BJ (cell line): Measurements from ENCODE around the gene IDI2. TPM values are rescaled to one million over a fixed set of nuclear protein-coding genes. Genes with fewer than 3 reads are reported as not detected.

Experiments used
- CTCF ChIA-PET: fragments of 350-600 bp; formaldehyde crosslinking; extraction: SDS; loops from one replicate; lab custom pipeline; 2021; ENCODE audit warnings: antibody characterized with exemption, inconsistent platforms; lab: Yijun Ruan, JAX
- POLR2A ChIA-PET: fragments of 300-600 bp; sonication (Branson Sonifier 250); formaldehyde crosslinking; extraction: SDS; loops from one replicate; lab custom pipeline; 2021; ENCODE audit warnings: antibody characterized with exemption; lab: Charles Lee
- DNase-seq: peaks from one replicate; pipeline ENCODE4 v3.0.0-alpha.2; 2011; ENCODE audit warnings: low read depth
- H3K27me3 ChIP-seq: 2 replicates; pipeline ENCODE4 v1.6.0; 2011; ENCODE audit warnings: low read length; ENCODE audit not compliant: control insufficient read depth, insufficient read depth
- H3K36me3 ChIP-seq: 2 replicates; pipeline ENCODE4 v1.5.1; 2011; ENCODE audit warnings: low read length; ENCODE audit not compliant: control insufficient read depth, insufficient read depth
- H3K4me3 ChIP-seq: 2 replicates; pipeline ENCODE4 v1.5.1; 2011; ENCODE audit warnings: low read depth, mild to moderate bottlenecking, control low read depth, low read length
- CTCF ChIP-seq: IDR thresholded peaks from 2 replicates; pipeline ENCODE4 v1.5.1; 2011; ENCODE audit warnings: low read depth, mild to moderate bottlenecking, control low read depth, inconsistent platforms, low read length, moderate library complexity; ENCODE audit not compliant: insufficient read depth
- polyA plus RNA-seq: library from polyadenylated mRNA; depleted of rRNA; stranded (reverse); fragments of >200 nt; gene quantifications from 2 replicates; pipeline ENCODE4 v1.2.3, GENCODE V29; 2011

The IDI2 gene
- polyA plus RNA-seq, 1 experiment, result not detected

DNA sequence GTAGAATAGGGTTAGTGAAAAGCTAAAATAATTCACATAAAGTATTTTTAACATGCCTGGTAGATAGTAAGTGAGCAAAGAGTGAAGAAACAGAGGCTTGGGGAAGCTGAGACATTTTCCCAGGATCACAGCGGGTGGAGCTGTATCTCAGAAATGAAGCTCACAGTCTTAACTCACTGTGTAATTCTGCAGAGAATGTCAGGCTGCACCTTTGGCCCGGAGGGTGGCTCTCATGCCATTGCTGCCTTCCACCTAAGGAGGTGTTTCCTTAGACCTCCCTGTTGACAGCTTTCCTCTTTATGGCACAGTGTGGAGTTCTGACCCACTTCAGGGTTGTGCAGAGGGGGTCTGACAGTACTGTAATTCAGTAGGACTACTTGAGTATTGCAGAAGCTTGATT is 40.3 kb downstream of the IDI2 start:
- H3K4me3 ChIP-seq, result no peak overlapping the region
- no peak for DNase-seq
- no peak for TF ChIP-seq CTCF
- no peaks in the 10 kb centered on the region for H3K36me3 ChIP-seq
- POLR2A ChIA-PET, result no interaction called here
- H3K27me3 ChIP-seq, result no peaks in the 10 kb centered on the region
- CTCF ChIA-PET, result no interaction called here

DNA sequence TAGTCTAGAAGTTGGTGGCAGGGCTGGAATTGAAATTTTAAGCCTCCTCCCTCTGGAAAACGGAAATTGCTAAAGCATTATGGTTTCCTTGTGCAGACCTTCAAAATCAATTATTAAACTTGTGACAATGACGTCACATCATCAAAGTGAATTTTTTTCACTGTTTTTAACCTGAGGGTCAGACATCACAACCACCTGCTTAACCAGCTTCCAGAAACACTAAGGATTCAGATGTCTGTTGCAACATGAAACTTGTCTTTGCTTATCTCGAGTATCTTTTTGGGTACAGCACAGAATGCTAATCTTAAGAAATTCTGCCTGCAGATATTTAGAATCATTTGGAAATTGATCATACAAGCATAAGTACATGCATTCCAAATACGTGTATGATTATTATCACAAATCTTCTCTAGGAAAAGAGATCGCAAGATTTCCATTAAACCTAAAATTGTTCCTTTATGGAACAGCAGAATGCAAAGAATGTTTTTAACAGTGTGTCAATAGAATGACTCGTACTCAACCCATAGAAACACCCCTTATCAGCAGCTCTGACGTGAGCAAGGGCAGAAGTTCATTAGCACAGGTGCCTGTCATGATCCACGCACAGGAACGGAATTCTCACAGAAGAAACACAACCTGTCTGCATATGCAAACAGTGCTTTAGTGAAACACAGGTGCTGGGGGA is 41.5 kb downstream of the IDI2 start:
- POLR2A ChIA-PET, result no interaction called here
- CTCF ChIA-PET, result interaction anchor here (1.0 kb wide), 1 partner anchor 14 kb away, joined by 3 read pairs; no protein-coding TSS in a partner anchor
- Histone ChIP-seq H3K36me3 (no peaks in the 10 kb centered on the region), H3K27me3 (no peaks in the 10 kb centered on the region), H3K4me3 (no peak overlapping the region)
- no peak for DNase-seq
- TF ChIP-seq CTCF, result no peak

DNA sequence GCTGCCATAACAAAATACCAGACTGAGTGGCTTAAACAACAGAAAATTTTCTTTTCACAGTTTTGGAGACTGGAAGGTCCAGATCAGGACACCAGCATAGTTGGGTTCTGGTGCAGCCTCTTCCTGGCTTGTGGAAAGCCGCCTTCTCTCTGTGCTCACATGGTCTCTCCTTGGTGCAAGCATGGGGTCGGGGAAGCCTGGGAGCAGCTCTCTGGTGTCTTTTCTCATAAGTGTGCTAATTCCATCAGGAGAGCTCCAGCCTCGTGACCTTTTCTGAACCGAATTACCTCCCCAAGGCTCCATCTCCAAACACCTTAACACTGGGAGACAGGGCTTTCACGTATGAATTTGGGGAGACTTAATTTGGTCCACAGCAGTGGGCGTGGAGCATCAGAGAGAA is 42.3 kb downstream of the IDI2 start:
- POLR2A ChIA-PET, result no interaction called here
- DNase-seq, result no peak
- H3K27me3 ChIP-seq, result no peaks in the 10 kb centered on the region
- CTCF ChIA-PET, result no interaction called here
- no peak overlapping the region for H3K4me3 ChIP-seq
- no peak for TF ChIP-seq CTCF
- no peaks in the 10 kb centered on the region for H3K36me3 ChIP-seq

GRCh38 chr10:980468-981093 is 45.1 kb downstream of the IDI2 start:
- Histone ChIP-seq H3K4me3 (no peak overlapping the region), H3K27me3 (no peaks in the 10 kb centered on the region), H3K36me3 (no peaks in the 10 kb centered on the region)
- ChIA-PET POLR2A (no interaction called here), CTCF (no interaction called here)
- DNase-seq, result no peak
- TF ChIP-seq CTCF, result no peak

DNA sequence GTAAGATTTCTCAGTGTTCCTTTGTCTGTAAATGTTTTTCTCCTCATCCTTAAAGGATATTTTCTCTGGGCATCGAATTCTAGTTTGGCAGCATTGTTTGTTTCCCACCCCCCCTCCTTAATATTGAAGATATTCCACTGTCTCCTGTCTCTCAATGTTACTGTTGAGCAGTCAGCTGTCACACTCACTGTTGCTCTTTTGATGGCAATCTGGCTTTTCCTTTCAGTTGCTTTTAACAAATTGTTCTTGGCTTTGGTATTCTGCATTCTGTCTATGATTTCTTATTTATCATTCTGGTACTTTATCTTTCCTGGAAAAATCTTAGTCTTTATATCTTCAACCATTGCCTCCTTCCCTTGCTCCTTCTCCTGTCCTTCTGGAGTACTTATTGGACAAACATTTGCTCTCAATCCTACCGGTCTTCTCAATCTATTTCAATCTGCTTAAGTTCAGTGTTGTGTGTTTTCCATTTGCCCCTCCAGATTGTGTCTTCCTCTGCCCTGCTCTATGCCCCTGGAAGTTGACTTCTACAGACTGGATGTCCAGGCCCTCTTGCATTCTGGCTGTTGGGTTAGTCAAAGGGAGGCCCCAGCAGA is 46.7 kb downstream of the IDI2 start:
- no peak for DNase-seq
- CTCF ChIA-PET, result no interaction called here
- Histone ChIP-seq H3K27me3 (no peaks in the 10 kb centered on the region), H3K36me3 (no peaks in the 10 kb centered on the region), H3K4me3 (no peak overlapping the region)
- POLR2A ChIA-PET, result no interaction called here
- no peak for TF ChIP-seq CTCF
